GM19455 (cell line): ENCODE results near the gene AP3B2.
"Not testable (repeated sequence)": the region's sequence is repeated elsewhere in the genome, so short reads cannot be mapped to it uniquely, and the experiment has no call there.

ENCODE experiments used
- ATAC-seq: cut with Tn5 transposase; IDR thresholded peaks from one replicate; pipeline ENCODE4 v1.9.1; 2021; ENCODE audit not compliant: unreplicated experiment

The AP3B2 gene

DNA sequence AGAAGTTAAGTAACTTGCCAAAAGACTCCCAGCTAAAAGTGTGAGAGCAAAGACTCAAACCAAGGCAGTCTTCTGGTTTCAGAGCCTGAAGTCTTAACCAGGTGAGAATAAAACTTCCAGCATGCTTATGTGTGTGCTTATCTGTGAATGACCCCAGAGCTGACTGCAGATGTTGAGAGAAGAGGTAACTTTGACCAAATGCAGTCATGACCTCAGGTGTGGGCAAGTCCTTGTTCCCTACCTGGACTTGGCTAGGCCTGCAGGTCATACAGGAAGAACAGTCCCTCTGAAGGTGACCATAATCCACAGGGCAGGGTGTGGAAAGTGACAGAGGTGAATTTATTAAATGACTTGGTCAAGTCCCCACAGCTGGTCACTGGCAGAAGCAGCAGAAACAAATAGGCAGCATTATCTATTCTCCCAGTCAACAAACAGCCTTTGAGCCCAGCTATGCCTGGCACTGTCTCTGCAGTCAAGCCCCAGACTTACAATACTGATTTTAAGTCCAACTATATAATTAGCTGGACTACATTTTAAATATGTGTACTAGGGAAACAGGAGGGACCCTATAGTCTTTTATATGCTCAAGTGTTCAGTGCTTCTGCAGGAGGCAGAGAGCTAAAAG lies 59.5 kb downstream of the AP3B2 start:
- ATAC-seq: no peak

GRCh38 chr15:82649226-82649999 lies 60.3 kb downstream of the AP3B2 start:
- no peak for ATAC-seq

DNA sequence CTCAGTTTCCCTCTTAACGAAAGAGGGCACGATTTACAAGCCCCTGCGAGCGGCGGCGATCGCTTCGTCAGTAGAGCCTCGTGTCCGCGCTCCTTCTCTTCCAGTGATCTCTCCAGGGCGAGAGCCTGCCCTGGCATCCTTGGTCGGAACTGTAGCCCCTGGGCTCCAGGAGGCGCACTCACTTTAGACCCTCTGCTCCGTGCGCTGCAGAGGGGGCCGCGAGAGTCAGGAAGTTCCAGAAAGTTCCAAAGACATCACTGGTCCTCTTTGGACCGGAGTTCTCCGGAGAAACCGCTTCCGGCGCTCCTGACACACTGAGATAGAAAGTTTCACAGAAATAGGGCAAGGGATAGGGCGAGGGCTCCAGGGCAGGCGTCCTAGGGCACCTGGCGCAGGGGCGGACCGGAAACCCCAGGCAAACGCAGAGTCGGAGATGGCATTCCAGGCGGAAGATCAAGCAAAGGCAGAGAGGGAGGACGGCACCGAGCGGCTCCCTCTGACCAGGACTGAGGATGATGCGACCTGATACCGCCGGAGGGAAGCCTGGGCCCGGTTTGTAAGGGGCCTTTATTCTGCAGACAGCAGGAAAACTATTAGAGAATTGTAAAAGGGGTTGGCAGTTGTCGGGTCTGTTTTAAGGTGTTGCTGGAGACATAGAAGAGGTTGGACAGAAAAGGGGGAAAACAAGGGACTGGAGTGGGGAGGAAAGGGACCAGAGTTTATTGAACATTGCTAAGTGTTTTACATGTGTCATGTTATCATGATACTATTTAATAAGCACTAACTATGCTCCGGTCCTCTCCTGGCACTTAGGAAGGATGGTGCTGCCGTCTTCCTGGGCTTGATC lies 61.2 kb downstream of the AP3B2 start:
- no peak for ATAC-seq

- ATAC-seq: peak; percentile 44
Measured at GRCh38 chr15:82647835-82648256, 61.8 kb downstream of the AP3B2 start.

- peak; percentile 40 for ATAC-seq
Measured at GRCh38 chr15:82647045-82647834, 62.4 kb downstream of the AP3B2 start, which contains the start of gene CPEB1. Gene CPEB1, minus strand, starts transcription at chr15:82647363. Its CDS starts 18,904 bp downstream, at chr15:82628459.

GRCh38 chr15:82646250-82647044 lies 63.2 kb downstream of the AP3B2 start:
- ATAC-seq: no peak

DNA sequence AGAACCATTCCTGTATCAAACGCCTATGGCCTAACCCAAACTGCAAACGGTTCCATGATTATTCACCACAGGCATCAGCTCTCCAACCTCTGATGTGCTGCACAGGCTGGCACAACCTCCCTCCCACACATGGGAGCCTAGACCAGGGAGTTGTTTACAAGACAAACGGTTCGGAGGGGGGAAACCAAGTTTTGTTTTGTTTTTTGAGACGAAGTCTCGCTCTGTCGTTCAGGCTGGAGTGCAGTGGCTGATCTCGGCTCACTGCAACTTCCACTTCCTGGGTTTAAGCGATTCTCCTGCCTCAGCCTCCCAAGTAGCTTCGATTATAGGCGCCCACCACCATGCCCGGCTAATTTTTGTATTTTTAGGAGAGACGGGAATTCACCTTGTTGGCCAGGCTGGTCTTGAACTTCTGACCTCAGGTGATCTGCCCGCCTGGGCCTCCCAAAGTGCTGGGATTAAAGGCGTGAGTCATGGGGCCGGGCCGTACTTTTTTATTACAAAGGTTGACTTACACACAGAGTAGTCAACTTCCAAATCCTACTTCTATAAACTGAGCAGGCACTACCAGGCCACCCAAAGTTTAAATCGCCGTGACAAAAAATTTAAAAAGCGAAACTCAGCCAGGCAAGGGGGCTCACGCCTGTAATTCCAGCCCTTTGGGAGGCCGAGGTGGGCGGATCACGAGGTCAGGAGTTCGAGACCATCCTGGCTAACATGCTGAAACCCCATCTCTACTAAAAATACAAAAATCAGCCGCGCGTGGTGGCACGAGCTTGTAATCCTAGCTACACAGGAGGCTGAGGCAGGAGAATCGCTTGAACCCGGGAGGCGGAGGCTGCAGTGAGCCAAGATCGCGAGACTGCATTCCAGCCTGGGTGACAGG lies 64.5 kb downstream of the AP3B2 start:
- ATAC-seq: not testable (repeated sequence)

DNA sequence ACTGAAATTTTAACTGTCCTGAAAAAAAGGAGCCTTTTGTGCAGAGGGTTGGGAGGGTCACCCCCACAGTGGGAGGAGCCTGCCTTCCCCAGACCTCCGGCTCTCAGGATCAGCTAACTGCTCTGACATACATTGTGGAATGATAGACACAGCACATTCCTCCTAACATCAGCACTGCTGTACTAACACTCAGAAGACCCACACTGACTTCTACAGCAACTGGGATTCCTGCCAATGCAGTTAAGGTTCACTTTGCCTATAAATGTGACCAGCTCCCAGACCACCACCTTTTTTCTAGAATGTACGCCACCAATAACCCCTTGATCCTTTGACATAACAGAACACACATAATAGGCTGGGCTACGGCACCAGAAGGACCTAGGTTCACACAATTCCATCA lies 65.7 kb downstream of the AP3B2 start:
- no peak for ATAC-seq

- ATAC-seq: no peak
Measured at GRCh38 chr15:82642656-82643055, 67.0 kb downstream of the AP3B2 start.

- no peak for ATAC-seq
Measured at GRCh38 chr15:82641129-82641798, 68.4 kb downstream of the AP3B2 start.

- no peak for ATAC-seq
Measured at GRCh38 chr15:82640672-82641071, 69.0 kb downstream of the AP3B2 start.

- ATAC-seq: no peak
Measured at GRCh38 chr15:82635798-82636197, 73.9 kb downstream of the AP3B2 start.

GRCh38 chr15:82630033-82630432 lies 79.6 kb downstream of the AP3B2 start:
- no peak for ATAC-seq

GRCh38 chr15:82625136-82625535 lies 84.5 kb downstream of the AP3B2 start:
- ATAC-seq: no peak

DNA sequence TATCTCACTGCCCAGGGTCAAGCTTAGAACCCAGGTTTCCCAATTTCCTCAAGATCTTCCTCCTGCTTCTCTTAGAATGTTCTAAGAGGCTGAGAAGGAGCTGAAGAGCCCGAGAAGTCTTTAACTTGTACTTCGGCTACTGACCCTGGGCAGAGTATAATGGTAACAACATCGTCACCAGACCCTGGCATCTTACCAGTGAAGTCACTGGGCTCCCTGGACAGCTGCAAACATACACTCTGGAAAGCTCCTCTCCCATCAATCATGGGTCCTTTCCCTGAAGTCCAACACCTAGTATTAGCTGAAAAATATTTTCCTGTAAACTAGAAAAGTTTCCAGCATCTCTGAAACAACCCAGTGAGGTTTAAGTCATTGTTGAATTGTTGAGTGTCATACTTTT lies 85.2 kb downstream of the AP3B2 start:
- no peak for ATAC-seq

DNA sequence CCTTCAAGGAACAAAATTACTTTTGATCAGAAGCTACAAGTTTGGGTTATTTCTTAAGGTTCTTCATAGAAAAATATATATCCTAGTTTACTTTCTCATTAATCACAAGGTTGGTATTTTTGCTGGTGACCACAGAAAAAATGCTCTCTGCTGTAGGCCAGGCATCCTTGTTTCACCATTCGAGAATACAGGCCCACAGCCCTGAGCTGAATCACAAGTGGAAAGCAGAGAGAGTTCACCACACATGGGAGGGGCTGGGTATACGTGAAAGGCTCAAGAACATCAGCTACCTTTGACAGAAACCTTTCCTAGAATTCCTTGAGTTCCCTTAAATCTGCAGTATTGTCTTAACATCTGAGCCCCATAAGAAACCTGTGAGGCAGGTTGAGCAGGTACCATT lies 85.7 kb downstream of the AP3B2 start:
- ATAC-seq: no peak

- ATAC-seq: no peak
Measured at GRCh38 chr15:82621970-82622369, 87.7 kb downstream of the AP3B2 start.

GRCh38 chr15:82613747-82614146 lies 95.9 kb downstream of the AP3B2 start:
- no peak for ATAC-seq
